ENCODE data around the gene STX5. TPM values are rescaled to one million over a fixed set of nuclear protein-coding genes. Genes with fewer than 3 reads are reported as not detected.
"Not testable (repeated sequence)": the region's sequence is repeated elsewhere in the genome, so short reads cannot be mapped to it uniquely, and the experiment has no call there.

STX5 gene
- total RNA-seq, 2 donors from 2014 or later, result 103 to 119 TPM

DNA sequence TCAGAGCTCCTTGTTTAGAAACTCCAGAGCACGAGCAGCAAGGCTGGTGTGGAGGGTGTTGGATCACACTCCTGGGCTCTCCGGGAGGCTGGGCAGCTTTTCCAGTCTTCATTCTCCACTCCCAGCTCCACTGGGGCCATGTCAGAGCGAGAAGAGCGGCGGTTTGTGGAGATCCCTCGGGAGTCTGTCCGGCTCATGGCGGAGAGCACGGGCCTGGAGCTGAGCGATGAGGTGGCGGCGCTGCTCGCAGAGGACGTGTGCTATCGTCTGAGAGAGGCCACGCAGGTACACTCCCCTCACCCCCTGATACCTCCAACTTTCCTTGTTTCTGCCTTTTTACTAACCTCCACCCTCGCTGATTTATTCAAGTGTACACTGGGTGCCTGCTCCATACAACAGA, 56.2 kb downstream of the STX5 start:
- no peaks in the 10 kb centered on the region for H3K27me3 Mint-ChIP-seq
- no peak overlapping the region for H3K4me3 Mint-ChIP-seq
- ATAC-seq (no peak), DNase-seq (no peak)
- H3K36me3 Mint-ChIP-seq (ENCODE audit: low read depth), result peaks cover 5% of the 10 kb centered on the region
- H3K4me1 Mint-ChIP-seq, result peaks cover 20% of the 10 kb centered on the region
- H3K27ac Mint-ChIP-seq, result peak overlapping the region; percentile 37
- no peaks in the 10 kb centered on the region for H3K9me3 ChIP-seq (ENCODE audit: control insufficient read depth, low read length, poor library complexity, severe bottlenecking)

GRCh38 chr11:62774407-62774806, 57.4 kb downstream of the STX5 start:
- H3K27ac Mint-ChIP-seq, result no peak overlapping the region
- ATAC-seq, result no peak
- H3K36me3 Mint-ChIP-seq (ENCODE audit: low read depth), result peaks cover 5% of the 10 kb centered on the region
- peaks cover 27% of the 10 kb centered on the region for H3K4me1 Mint-ChIP-seq
- no peak overlapping the region for H3K4me3 Mint-ChIP-seq
- no peaks in the 10 kb centered on the region for H3K9me3 ChIP-seq (ENCODE audit: control insufficient read depth, low read length, poor library complexity, severe bottlenecking)
- H3K27me3 Mint-ChIP-seq, result no peaks in the 10 kb centered on the region
- no peak for DNase-seq

DNA sequence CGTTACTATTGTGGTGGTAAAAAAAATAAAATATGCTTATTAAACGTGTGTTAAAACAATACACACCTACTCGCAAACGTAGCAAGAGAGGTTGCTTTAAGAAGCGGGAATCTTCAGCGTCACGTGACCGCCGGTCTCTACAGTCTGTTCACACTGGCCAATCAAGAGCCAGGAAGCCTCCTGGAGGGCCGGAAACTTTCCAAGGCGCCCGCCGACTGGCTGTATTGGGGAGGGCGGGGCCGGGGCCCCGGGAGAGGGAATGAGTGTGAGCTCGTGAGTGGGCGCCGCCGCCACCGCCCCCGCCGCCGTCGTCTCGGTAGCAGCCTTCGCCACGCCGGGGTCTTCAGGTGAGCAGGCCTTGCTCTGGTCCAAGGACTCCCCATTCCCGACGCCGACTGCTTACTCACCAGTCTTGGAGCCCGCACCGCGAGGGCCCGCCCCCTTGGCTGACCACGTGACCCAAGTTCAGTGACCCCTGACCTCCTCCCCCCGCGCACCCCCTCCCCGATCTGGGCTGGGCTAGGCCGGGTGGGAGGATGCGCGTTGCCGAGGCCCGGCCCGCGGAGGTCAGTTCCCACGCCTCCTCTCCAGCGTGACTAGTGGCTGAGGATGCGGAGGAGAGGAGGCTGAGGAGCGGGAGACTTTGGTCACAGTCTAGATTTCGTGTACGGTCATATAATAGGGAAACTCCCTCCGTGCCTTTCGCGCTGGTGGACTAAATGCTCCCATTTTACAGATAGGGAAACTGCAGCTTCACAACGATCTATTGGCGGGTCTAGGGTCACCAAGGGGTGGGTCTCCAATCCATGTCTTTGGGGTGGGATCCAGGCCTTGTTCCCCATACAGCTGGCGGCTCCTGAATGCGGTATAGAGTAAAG, 60.5 kb downstream of the STX5 start, which contains the start of gene TAF6L:
TSS of gene TAF6L (plus strand) at position 253 of the 878 bp plus-strand sequence. CDS start 4,388 bp downstream, outside the sequence.
- H3K27me3 Mint-ChIP-seq, result no peaks in the 10 kb centered on the region
- H3K4me1 Mint-ChIP-seq, result peaks cover 19% of the 10 kb centered on the region
- H3K4me3 Mint-ChIP-seq, result peak within 1 kb of the TSS; percentile 94
- peak within 1 kb of the TSS; percentile 94 for H3K27ac Mint-ChIP-seq
- ATAC-seq (peak; percentile 89), DNase-seq (peak; percentile 80 to 87 (median 86))
- no peaks in the 10 kb centered on the region for H3K9me3 ChIP-seq (ENCODE audit: control insufficient read depth, low read length, poor library complexity, severe bottlenecking)
- H3K36me3 Mint-ChIP-seq (ENCODE audit: low read depth), result no peaks in the 10 kb centered on the region

GRCh38 chr11:62770778-62771143, 61.1 kb downstream of the STX5 start:
- Mint-ChIP-seq H3K36me3 (ENCODE audit: low read depth) (no peaks in the 10 kb centered on the region), H3K27ac (peak overlapping the region; percentile 94), H3K27me3 (no peaks in the 10 kb centered on the region), H3K4me3 (peak overlapping the region; percentile 94), H3K4me1 (peaks cover 19% of the 10 kb centered on the region)
- ATAC-seq, result peak; percentile 3
- H3K9me3 ChIP-seq (ENCODE audit: control insufficient read depth, low read length, poor library complexity, severe bottlenecking), result no peaks in the 10 kb centered on the region
- DNase-seq, result no peak

- Mint-ChIP-seq H3K27ac (peak overlapping the region; percentile 88), H3K4me1 (peaks cover 11% of the 10 kb centered on the region), H3K4me3 (peak overlapping the region; percentile 95)
- not testable (repeated sequence) for H3K27me3 Mint-ChIP-seq; ATAC-seq; H3K9me3 ChIP-seq (ENCODE audit: control insufficient read depth, low read length, poor library complexity, severe bottlenecking); DNase-seq; H3K36me3 Mint-ChIP-seq (ENCODE audit: low read depth)
Observed at GRCh38 chr11:62760867-62761227, 71.0 kb downstream of the STX5 start.

GRCh38 chr11:62757846-62758788, 73.7 kb downstream of the STX5 start:
- DNase-seq (no peak), ATAC-seq (no peak)
- H3K27me3 Mint-ChIP-seq, result no peaks in the 10 kb centered on the region
- no peaks in the 10 kb centered on the region for H3K36me3 Mint-ChIP-seq (ENCODE audit: low read depth)
- no peaks in the 10 kb centered on the region for H3K9me3 ChIP-seq (ENCODE audit: control insufficient read depth, low read length, poor library complexity, severe bottlenecking)
- no peak overlapping the region for H3K4me3 Mint-ChIP-seq
- peaks cover 16% of the 10 kb centered on the region for H3K4me1 Mint-ChIP-seq
- H3K27ac Mint-ChIP-seq, result no peak overlapping the region

Other genes with a start within 250 kb of the STX5 start
- 10 to 100 TPM; 20.9 to 23.2 TPM for gene TUT1, start 240.5 kb downstream of the STX5 start, total RNA-seq
- gene MTA2, start 230.2 kb downstream of the STX5 start, total RNA-seq, result 100 to 1,000 TPM; 140 to 175 TPM
- 100 to 1,000 TPM; 169 to 174 TPM for gene EML3, start 219.3 kb downstream of the STX5 start, total RNA-seq
- gene ROM1, start 218.8 kb downstream of the STX5 start, total RNA-seq, result 1 to 10 TPM in 1 of 2 donors, under 1 TPM in 1; 0.94 to 1.2 TPM
- gene B3GAT3, start 210.1 kb downstream of the STX5 start, total RNA-seq, result 10 to 100 TPM; 53.0 to 57.2 TPM
- 100 to 1,000 TPM; 168 to 179 TPM for gene GANAB, start 185.4 kb downstream of the STX5 start, total RNA-seq
- gene INTS5, start 178.7 kb downstream of the STX5 start, total RNA-seq, result 10 to 100 TPM; 12.1 to 13.0 TPM
- 10 to 100 TPM; 20.0 to 21.6 TPM for gene C11orf98, start 166.8 kb downstream of the STX5 start, total RNA-seq
- gene CSKMT, start 166.7 kb downstream of the STX5 start, total RNA-seq, result 10 to 100 TPM in 1 of 2 donors, 1 to 10 TPM in 1; 8.0 to 15.9 TPM
- 1 to 10 TPM; 2.6 to 3.3 TPM for gene UQCC3, start 160.4 kb downstream of the STX5 start, total RNA-seq
- 10 to 100 TPM; 12.0 to 14.9 TPM for gene LBHD1, start 159.8 kb downstream of the STX5 start, total RNA-seq
- 100 to 1,000 TPM; 195 to 203 TPM for gene UBXN1, start 153.0 kb downstream of the STX5 start, total RNA-seq
- gene LRRN4CL, start 142.5 kb downstream of the STX5 start, total RNA-seq, result not detected
- 10 to 100 TPM; 20.8 to 20.9 TPM for gene BSCL2, start 124.6 kb downstream of the STX5 start, total RNA-seq
- not detected for gene GNG3, start 124.4 kb downstream of the STX5 start, total RNA-seq
- gene HNRNPUL2, start 104.6 kb downstream of the STX5 start, total RNA-seq, result 10 to 100 TPM; 41.4 to 43.2 TPM
- 10 to 100 TPM; 11.0 to 14.1 TPM for gene TTC9C, start 103.6 kb downstream of the STX5 start, total RNA-seq
- gene ZBTB3, start 77.9 kb downstream of the STX5 start, total RNA-seq, result 1 to 10 TPM; 7.4 to 9.1 TPM
- gene POLR2G, start 70.5 kb downstream of the STX5 start, total RNA-seq, result 10 to 100 TPM; 65.0 to 65.7 TPM
- gene TAF6L, start 60.7 kb downstream of the STX5 start, total RNA-seq, result 10 to 100 TPM; 14.1 to 15.8 TPM
- 10 to 100 TPM; 20.5 to 27.7 TPM for gene TMEM179B, start 44.6 kb downstream of the STX5 start, total RNA-seq
- gene TMEM223, start 40.0 kb downstream of the STX5 start, total RNA-seq, result 1 to 10 TPM; 5.7 to 7.3 TPM
- gene NXF1, start 26.6 kb downstream of the STX5 start, total RNA-seq, result 100 to 1,000 TPM; 271 to 305 TPM
- gene TEX54, start 790 bp upstream of the STX5 start, total RNA-seq, result not detected
- 100 to 1,000 TPM; 146 to 163 TPM for gene WDR74, start 7.5 kb upstream of the STX5 start, total RNA-seq
- gene SLC3A2, start 48.8 kb upstream of the STX5 start, total RNA-seq, result 100 to 1,000 TPM; 233 to 240 TPM
- gene CHRM1, start 89.3 kb upstream of the STX5 start, total RNA-seq, result not detected
- not detected for gene SLC22A6, start 152.9 kb upstream of the STX5 start, total RNA-seq
- not detected for gene SLC22A8, start 183.8 kb upstream of the STX5 start, total RNA-seq

Data from T-helper 17 cell (primary cell).